Stimulated activated CD8-positive, alpha-beta memory T cell treated with anti-CD3 and anti-CD28 coated beads, Interleukin-2, amount 100 ng/mL, for 1 hour (primary cell): Measurements from ENCODE around the gene GATAD2A.
A peak's percentile ranks its signal among the peaks of the same experiment; 100 is the strongest.
"Not testable (repeated sequence)": the region's sequence is repeated elsewhere in the genome, so short reads cannot be mapped to it uniquely, and the experiment has no call there.

Source experiments
- DNase-seq, 2 donors: peaks; one replicate each; pipeline ENCODE4 v3.0.0-alpha.2; 2020; ENCODE audit warnings: low read depth in 2 of 2

The GATAD2A gene, protein sequence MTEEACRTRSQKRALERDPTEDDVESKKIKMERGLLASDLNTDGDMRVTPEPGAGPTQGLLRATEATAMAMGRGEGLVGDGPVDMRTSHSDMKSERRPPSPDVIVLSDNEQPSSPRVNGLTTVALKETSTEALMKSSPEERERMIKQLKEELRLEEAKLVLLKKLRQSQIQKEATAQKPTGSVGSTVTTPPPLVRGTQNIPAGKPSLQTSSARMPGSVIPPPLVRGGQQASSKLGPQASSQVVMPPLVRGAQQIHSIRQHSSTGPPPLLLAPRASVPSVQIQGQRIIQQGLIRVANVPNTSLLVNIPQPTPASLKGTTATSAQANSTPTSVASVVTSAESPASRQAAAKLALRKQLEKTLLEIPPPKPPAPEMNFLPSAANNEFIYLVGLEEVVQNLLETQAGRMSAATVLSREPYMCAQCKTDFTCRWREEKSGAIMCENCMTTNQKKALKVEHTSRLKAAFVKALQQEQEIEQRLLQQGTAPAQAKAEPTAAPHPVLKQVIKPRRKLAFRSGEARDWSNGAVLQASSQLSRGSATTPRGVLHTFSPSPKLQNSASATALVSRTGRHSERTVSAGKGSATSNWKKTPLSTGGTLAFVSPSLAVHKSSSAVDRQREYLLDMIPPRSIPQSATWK

DNA sequence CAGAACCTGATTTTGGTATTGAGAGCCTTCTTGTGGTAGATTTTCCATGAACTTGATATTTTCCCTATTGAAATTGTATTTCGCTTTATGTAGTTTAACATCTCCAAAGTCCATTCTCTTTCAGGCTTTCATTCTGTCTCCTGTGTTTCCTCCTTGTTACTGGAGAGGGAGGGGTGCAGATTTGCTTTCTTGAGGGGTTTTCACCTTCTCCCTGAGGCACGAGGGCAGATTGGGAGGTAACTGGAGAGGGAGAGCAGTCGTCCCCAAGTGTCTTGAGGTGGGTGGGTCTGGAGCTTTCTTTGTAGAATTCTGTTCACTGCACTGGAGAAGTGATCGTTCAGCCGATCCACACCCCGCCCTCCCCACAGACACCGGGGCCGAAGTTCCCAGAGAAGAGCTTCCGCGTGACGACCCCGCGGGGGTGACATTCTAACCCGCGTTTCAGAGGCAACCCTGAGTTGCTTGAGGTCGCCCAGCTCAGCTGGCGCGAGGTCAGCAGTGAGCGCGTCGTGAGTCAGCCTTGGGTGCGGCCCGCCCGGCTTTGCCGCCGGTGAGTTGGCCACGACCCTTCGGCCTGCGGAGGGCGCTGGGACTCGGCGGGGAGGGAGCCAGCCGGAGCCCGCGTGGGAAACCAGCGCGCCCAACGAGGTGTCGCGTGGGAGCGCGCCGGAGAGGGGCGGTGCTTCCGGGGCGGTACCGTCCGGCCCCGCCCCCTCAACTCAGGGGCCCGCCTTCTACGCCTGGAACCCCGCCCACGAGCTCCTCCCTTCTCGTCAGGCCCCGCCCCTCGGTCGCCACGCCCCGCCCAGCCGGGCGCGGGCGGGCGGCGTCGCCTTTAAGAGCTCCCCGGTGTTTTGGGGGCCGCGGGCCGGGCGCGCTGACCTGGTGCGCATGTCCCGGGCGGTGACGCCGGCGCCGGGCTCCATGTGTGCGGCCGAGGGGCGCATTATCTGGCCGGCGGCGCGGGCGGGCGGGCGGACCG is at the start of gene GATAD2A:
TSS of gene GATAD2A (plus strand) at position 797 of the 982 bp plus-strand sequence. CDS start 59,671 bp downstream, outside the sequence.
- DNase-seq = peak; percentile 91

DNA sequence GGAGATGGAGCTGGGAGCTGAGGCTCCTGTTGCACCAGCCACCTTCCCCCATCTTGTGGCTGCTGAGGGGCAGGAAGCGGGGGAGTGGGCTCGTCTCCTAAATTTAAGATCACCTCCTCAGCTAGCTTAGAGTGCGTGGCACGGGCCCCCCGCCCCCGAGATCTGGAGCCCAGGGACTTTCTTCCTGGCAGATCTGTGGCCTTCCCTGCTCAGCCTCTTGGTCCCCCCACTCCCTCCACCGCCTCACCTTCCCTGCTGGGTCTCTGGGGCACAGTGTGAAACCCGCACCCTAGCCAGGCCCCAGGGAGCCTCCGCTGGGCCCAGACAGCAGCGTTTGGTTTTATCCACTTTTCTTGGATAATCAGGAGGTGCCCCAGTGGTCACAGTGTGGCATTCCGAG is 49.0 kb upstream of the GATAD2A start:
- no peak for DNase-seq

GRCh38 chr19:19356901-19357566 is 48.4 kb upstream of the GATAD2A start:
- no peak for DNase-seq

GRCh38 chr19:19361075-19361594 is 44.3 kb upstream of the GATAD2A start:
- DNase-seq = peak; percentile 22 to 46

DNA sequence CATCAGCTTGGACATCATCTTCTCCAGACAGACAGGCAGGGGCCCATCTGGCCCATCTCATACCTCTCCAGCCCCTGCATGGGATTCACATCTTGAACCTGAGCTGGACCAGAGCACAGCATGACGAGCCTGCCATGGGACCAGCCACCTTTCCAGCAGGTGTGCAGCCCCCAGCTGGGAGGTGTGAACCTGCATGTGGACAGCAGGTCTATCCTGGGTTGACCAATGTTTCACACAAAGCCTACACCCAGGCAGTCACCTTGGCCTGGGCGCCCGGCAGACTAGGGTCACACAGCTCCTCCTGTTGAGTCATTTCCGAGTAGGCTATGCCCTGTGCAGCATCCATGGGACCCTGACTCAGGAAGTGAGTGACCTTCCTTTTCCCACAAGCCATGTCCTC is 43.4 kb upstream of the GATAD2A start:
- DNase-seq = no peak

DNA sequence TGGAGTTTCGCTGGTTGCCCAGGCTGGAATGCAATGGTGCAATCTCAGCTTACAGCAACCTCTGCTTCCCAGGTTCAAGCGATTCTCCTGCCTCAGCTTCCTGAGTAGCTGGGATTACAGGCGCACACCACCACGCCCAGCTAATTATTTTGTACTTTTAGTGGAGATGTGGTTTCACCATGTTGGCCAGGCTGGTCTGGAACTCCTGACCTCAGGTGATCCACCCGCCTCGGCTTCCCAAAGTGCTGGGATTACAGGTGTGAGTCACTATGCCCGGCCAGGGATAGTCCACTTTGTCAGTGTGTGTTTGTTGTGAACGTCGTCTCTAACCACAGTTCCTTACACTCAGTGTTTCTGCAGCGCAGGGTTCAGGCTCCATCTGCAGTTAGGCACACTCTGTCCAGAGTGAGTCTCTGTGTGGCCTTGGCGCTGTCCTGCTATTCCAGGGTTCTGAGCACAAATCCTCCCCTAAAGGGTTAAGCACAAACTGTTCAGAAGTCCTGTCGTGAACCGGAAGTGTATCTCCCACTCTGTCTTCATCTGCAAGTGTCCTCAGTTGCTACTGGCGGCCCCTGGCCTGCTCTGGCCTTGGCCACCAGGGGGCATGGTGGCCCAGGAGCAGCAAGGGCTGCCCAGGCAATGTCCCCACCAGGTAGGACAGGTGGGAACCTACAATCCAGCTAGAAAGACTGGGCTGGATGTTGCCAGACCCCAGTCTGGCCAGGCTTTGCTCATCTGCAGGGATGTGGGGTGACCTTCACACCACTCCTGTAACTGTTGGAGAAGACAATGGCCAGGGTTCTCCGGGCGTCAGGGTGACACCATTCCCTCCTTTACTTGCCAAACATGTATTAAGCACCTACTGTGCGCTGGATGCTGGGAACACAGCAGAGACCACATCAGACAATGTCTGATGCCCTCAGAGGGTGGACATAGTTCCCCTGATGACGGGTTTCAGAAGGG is 38.8 kb upstream of the GATAD2A start:
- peak; percentile 34 to 47 for DNase-seq

DNA sequence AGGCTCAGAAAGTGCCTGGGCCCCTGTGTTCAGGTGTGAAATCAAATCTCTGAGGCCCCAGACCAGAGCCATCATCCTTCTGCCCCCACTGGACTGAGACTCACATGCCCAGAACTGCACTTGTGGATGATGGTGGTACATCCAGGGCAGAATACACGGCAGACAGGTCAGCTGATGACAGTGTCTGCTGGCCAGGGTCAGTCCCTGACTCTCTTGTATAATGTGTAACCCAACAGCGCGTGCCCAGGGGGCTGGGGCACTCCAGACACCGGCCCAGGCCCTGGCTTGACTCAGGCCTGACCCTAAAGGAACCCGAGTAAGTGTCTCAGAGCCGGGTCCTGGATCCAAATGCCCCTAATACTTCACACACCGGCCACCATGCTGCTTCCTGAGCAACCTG is 37.4 kb upstream of the GATAD2A start:
- no peak for DNase-seq

DNA sequence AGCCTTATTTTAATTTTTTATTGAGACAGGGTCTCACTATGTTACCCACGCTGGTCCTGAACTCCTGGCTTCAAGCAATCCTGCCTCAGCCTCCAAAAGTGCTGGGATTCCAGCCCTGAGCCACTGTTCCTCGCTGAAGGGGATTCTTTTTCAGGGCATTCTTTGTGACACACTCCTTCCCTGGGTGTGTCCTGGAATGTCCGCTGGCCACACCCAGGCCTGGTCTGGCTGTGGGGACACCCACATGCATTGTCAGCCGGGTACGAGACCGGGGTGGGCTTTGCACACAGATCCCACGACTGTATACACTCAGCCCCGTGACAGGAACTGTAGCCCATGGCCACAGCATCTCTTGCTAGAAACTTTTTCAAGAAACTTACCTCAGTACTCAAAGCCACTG is 34.4 kb upstream of the GATAD2A start:
- no peak for DNase-seq

GRCh38 chr19:19372656-19373416 is 32.6 kb upstream of the GATAD2A start:
- no peak for DNase-seq

- no peak for DNase-seq
Observed at GRCh38 chr19:19379527-19379926, 25.9 kb upstream of the GATAD2A start.

DNA sequence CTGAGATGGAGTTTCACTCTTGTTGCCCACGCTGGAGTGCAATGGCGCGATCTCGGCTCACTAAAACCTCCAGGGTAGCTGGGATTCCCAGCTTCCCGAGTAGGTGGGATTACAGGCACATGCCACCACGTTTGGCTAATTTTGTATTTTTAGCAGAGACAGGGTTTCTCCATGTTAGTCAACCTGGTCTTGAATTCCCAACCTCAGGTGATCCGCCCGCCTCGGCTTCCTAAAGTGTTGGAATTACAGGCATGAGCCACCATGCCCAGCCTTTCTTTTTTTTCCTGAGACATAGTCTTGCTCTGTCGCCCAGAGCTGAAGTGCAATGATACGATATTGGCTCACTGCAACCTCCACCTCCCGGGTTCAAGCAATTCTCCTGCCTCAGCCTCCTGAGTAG is 25.2 kb upstream of the GATAD2A start:
- not testable (repeated sequence) for DNase-seq

DNA sequence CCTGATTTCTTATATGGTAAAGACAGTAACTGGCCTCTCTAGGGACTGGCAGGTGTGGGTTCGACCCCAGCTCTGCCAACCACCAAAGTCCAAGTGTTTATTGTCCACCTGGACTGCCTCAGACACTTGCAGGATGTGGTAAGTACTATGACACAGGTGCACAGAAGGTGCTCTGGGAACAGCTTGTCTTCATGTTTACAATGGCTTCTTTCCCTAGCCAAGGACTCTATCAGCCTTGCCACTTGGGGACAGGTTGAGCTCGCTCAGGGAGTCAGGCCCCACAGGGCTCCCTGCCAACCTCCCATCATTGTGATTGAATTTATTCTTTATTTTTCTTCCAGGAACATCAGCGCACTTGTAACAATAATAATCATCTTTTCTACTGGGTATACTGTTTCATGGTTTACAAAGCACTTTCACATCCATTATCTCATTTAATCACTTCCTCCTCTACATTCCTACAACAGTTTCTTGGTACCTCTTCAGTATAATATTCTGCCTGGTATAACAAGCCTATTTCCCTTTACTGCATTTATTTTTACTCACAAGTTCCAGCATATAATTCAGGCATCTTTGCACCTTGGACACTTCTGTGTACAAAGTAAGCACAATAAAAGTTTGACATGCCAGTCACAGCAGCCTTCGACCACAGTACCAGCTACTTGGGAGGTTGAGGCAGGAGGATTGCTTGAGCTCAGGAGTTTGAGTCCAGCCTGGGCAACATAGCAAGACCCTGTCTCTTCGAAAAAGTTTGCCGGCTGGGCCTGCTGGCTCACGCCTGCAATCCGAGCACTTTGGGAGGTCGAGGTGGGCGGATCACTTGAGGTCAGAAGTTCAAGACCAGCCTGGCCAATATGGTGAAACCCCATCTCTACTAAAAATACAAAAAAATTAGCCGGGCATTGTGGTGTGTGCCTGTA is 24.2 kb upstream of the GATAD2A start:
- DNase-seq = no peak

GRCh38 chr19:19382118-19382517 is 23.4 kb upstream of the GATAD2A start:
- no peak for DNase-seq

DNA sequence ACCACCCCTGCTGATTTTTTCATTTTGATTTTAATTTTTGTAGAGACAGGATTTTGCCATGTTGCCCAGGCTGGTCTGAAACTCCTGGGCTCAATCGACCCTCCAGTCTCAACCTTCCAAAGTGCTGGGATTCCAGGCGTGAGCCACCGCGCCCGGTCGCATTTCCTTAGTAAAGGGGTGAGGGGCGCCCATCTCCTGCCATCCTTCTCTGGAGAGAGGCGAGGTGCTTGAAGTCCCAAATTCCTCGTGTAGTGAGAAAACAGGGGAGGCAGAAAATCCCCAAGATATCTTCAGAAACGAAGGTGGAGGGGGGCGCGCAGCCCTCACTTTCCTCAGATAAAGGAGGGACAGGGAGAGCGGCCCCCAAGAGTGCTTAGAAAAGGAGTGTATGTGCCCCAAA is 21.0 kb upstream of the GATAD2A start:
- no peak for DNase-seq

DNA sequence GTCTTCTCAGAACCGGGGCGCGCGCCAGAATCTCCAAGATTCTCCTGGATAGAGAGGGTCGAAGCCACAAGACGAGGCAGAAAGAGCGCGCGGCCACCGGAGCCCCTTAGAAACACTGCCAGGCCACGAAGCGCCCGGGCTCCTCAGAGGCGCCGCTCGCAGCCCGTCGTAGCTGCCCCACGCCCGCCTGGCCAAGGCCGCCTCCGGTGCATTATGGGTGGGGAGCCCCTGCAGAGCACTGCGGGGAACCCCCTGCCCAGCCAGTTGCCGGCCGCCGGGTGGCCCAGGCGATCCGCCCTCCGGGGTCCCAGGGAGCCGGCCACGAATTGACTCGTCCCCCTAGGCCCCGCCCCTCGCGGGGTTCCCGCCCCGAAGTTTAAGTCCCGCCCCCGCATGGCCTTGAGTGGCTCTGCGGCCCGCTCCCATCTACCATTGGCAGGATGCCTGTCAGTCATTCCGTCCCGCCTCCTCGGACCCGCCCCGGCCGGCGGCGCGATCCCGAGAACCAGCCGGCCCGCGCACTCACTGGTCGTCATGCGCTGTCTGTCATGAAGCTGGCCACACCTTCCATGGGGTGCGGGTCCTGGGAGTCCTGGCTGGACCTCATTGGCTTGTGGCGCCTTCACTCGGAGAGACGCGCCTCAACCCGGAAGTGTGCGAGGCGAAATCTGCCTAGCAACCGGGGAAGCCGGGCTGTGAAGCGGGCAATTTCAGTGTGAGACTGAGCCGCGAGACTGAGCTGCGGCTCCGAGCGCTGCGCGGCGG is 20.2 kb upstream of the GATAD2A start:
- peak; percentile 98 to 99 for DNase-seq

DNA sequence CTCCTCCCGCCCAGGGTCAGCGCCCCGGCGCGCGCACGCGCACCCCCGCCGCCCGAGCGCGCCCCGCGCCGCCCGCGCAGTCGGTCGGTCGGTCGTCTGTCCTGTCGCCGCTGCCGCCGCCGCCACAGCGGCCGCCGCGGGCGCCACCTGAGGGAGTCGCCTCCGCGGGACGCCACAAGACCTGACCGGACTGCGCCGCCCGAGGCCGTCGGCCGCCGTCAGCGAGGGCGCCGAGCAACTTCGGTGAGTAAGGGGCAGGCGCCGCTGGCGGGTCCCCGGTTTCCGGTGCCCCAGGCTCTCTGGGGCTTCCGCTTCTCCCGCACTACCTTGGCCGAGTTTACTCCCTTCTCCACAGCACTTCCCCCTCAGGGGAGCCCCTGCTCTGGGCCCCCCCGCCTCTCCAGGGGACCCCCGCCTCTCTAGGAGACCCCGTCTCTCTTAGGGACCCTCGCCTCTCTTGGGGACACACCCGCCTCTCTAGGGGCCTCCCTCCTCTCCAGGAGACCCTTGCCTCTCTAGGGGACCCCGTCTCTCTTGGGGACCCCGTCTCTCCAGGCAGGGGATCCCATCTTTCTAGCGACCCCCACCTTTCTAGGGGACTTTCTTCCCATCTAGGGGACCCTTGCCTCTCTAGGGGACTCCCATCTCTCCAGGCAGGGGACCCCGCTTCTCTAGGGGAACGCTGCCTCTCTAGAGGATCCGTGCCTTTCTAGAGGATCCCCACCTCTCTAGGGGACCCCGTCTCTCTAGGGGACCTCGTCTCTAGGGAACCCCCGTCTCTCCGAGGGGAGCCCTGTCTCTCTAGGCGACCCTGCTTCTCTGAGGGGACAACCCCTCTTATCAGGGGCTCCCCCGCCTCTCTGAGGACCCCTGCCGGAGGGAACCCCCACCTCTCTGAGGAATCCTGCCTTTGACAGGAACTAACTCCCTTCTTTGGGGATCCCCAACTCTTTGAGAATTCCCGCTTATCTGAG is 19.3 kb upstream of the GATAD2A start:
- peak in 1 of 2 donors; percentile 35 for DNase-seq
